K562 (cell line): ENCODE measurements around the gene NFYC. TPM values are rescaled to one million over a fixed set of nuclear protein-coding genes. Genes with fewer than 3 reads are reported as not detected.
A peak's percentile ranks its signal among the peaks of the same experiment; 100 is the strongest.

ENCODE experiments used
- ATAC-seq: fragments of 200-7000 bp; cut with Tn5 transposase; 3 replicates; pipeline ENCODE4 v1.9.1; 2020; ENCODE audit warnings: moderate library complexity
- BruUV-seq: library from RNA; stranded (reverse); fragments of 400-500 nt; replicated peaks from 2 replicates; lab custom pipeline; 2021; lab: Mats Ljungman, UMichigan
- CTCF ChIA-PET: fragments of 300-600 bp; formaldehyde crosslinking; extraction: SDS; loops from one replicate; lab custom pipeline; 2021; ENCODE audit warnings: low intra/inter-chr PET ratio; lab: Yijun Ruan, JAX
- POLR2A ChIA-PET: fragments of 300-600, 350-650 bp; sonication (Branson Sonifier 250); formaldehyde crosslinking; extraction: SDS; loops from one replicate; lab custom pipeline; 2021; ENCODE audit warnings: antibody characterized with exemption, inconsistent platforms; lab: Yijun Ruan, JAX
- DNase-seq, 4 experiments: peaks; one replicate each; pipeline versions ENCODE4 v3.0.0 to v3.0.0-alpha.2; 2011 to 2018; ENCODE audit warnings: low spot score in 3 of 4, mixed read lengths in 3 of 4; ENCODE audit errors: extremely low read depth in 1 of 4
- FAIRE-seq: peaks from 2 replicates; lab custom pipeline; 2011; peaks lifted over from hg19 to GRCh38; lab: Jason Lieb, UNC
- H2AFZ ChIP-seq: 2 replicates; pipeline ENCODE4 v1.6.0; 2011; ENCODE audit warnings: low read depth, low read length, control low read depth, inconsistent platforms
- H3K27ac ChIP-seq: fragments of 200-600 bp; 3 replicates; pipeline ENCODE4 v1.8.0; 2011; ENCODE audit warnings: low read depth, mild to moderate bottlenecking, control low read depth, inconsistent platforms, low read length, moderate library complexity, mixed read lengths; ENCODE audit errors: extremely low read depth
- H3K27me3 ChIP-seq, 2 experiments: fragments of 300-600 bp in 1 of 2; 2 replicates in 1 of 2; 3 replicates in 1 of 2; pipeline versions ENCODE4 v1.6.0 to v1.8.0; 2011; ENCODE audit warnings: inconsistent platforms in 2 of 2, low read length in 2 of 2, mild to moderate bottlenecking in 1 of 2, mixed read lengths in 1 of 2, moderate library complexity in 1 of 2; ENCODE audit not compliant: control insufficient read depth in 2 of 2, insufficient read depth in 2 of 2
- H3K36me3 ChIP-seq: fragments of 300-600 bp; 3 replicates; pipeline ENCODE4 v1.8.0; 2011; ENCODE audit warnings: mild to moderate bottlenecking, low read length, inconsistent platforms; ENCODE audit not compliant: control insufficient read depth, insufficient read depth
- H3K4me1 ChIP-seq, 2 experiments: fragments of 200-600 bp in 1 of 2; replicated peaks in 1 of 2; 2 replicates in 1 of 2; 3 replicates in 1 of 2; pipeline versions ENCODE4 v1.5.1 to v1.8.0; 2011; ENCODE audit warnings: inconsistent platforms in 2 of 2, low read length in 2 of 2, mild to moderate bottlenecking in 1 of 2, mixed read lengths in 1 of 2, moderate library complexity in 1 of 2; ENCODE audit not compliant: control insufficient read depth in 2 of 2, insufficient read depth in 2 of 2
- H3K4me2 ChIP-seq: 2 replicates; pipeline ENCODE4 v1.6.1; 2011; ENCODE audit warnings: low read length, control low read depth, inconsistent platforms, mixed read lengths; ENCODE audit not compliant: insufficient read depth
- H3K4me3 ChIP-seq: fragments of 200-600 bp; sonication (generic), shearing (Covaris generic); 2 replicates; pipeline ENCODE4 v1.5.1; 2016; ENCODE audit warnings: control low read depth, inconsistent platforms
- H3K79me2 ChIP-seq: fragments of 200-600 bp; 3 replicates; pipeline ENCODE4 v1.8.0; 2011; ENCODE audit warnings: low read length, inconsistent platforms; ENCODE audit not compliant: control insufficient read depth, insufficient read depth
- H3K9ac ChIP-seq, 2 experiments: 2 replicates each; pipeline versions ENCODE4 v1.6.0 to v1.6.1; 2011; ENCODE audit warnings: low read depth in 2 of 2, low read length in 2 of 2, control low read depth in 1 of 2, inconsistent platforms in 1 of 2, mild to moderate bottlenecking in 1 of 2, mixed read lengths in 1 of 2; ENCODE audit not compliant: insufficient read depth in 1 of 2
- H3K9me1 ChIP-seq: one replicate; pipeline ENCODE4 v1.6.0; 2011; ENCODE audit warnings: inconsistent platforms, mild to moderate bottlenecking, low read length, moderate library complexity; ENCODE audit not compliant: control insufficient read depth, insufficient read depth
- H3K9me3 ChIP-seq: replicated peaks from 2 replicates; pipeline ENCODE4 v1.5.1; 2011; ENCODE audit warnings: low read depth, low read length, inconsistent platforms; ENCODE audit not compliant: control insufficient read depth, insufficient read depth
- H4K20me1 ChIP-seq: replicated peaks from 2 replicates; pipeline ENCODE4 v1.6.1; 2011; ENCODE audit warnings: low read length, inconsistent platforms, mixed read lengths; ENCODE audit not compliant: control insufficient read depth, insufficient read depth
- BHLHE40 ChIP-seq: IDR thresholded peaks from 2 replicates; pipeline ENCODE4 v1.6.1; 2011; ENCODE audit warnings: low read length, improper control_type of control experiment
- ESRRB ChIP-seq: fragments of 250-450 bp; sonication (Bioruptor Pico); IDR thresholded peaks from 2 replicates; pipeline ENCODE4 v1.5.0; 2020; ENCODE audit warnings: mild to moderate bottlenecking, moderate library complexity, borderline replicate concordance
- HSF4 ChIP-seq: fragments of 250-450 bp; sonication (Bioruptor Pico); IDR thresholded peaks from 2 replicates; pipeline ENCODE4 v2.1.2; 2022; ENCODE audit warnings: mild to moderate bottlenecking, moderate library complexity, borderline replicate concordance
- ZNF311 ChIP-seq: fragments of 250-450 bp; sonication (Bioruptor Pico); IDR thresholded peaks from 2 replicates; pipeline ENCODE4 v1.4.0; 2020; ENCODE audit warnings: mild to moderate bottlenecking, moderate library complexity
- ZSCAN29 ChIP-seq: fragments of 450-650 bp; IDR thresholded peaks from 2 replicates; pipeline ENCODE4 v1.6.1; 2017
- WGBS: fragments of 100-300 bp; shearing (Covaris generic); methylation state at CpG from one replicate; pipeline ENCODE4 v1.1.6; 2016; ENCODE audit warnings: low coverage, mixed read lengths; ENCODE audit not compliant: insufficient coverage; ENCODE audit errors: missing lambda C conversion rate; 5-methylcytosine and 5-hydroxymethylcytosine counted together
- in situ Hi-C: fragments of 300-500 bp; cut with MboI; formaldehyde crosslinking; loops from 4 replicates; pipeline ENCODE4 v1.15.0; 2018; ENCODE audit warnings: inconsistent platforms, mixed read lengths
- intact Hi-C: fragments of 100-400 bp; cut with micrococcal nuclease; formaldehyde crosslinking; loops from 2 replicates; pipeline ENCODE4 v1.14.2; 2022
- polyA plus RNA-seq, 8 experiments: library from polyadenylated mRNA; depleted of rRNA in 4 of 8; stranded (reverse) in 5 of 8; unstranded in 3 of 8; fragments of >200 nt; fragmentation: Nextera tagmentation in 2 of 8; fragmentation: Illumina TruSeq in 1 of 8; extraction: Ambion mirVana in 2 of 8; extraction: Trizol in 1 of 8; gene quantifications; 2 replicates each; pipeline versions ENCODE4 v1.2.1 to v1.2.3, GENCODE V29; 2011 to 2014; ENCODE audit warnings: inconsistent platforms in 1 of 8, missing spikeins in 1 of 8
- total RNA-seq, 7 experiments: library from RNA; depleted of rRNA in 6 of 7; stranded (reverse); fragments of >200 nt in 6 of 7; fragmentation: Illumina TruSeq in 2 of 7; extraction: Trizol in 2 of 7; gene quantifications; 2 replicates each; pipeline versions ENCODE4 v1.2.1 to v1.2.3, GENCODE V29; 2011 to 2021; ENCODE audit warnings: low replicate concordance in 1 of 7
- TF ChIP-seq, protein P1 (sequence below): fragments of 200-800 bp; sonication (Bioruptor generic); IDR thresholded peaks from 2 replicates; pipeline ENCODE4 v1.6.1; 2017; ENCODE audit warnings: missing genetic modification characterization, missing compliant biosample characterization
- TF ChIP-seq, protein P2 (sequence below): sonication (generic); formaldehyde crosslinking; IDR thresholded peaks from 2 replicates; pipeline ENCODE4 v1.9.0; 2022; ENCODE audit warnings: mild to moderate bottlenecking, missing genetic modification reagents

The NFYC gene
- total and polyA plus RNA-seq, 9 of the 15 experiments (the other 6 are each of a cell fraction or from before 2014, with no cell fraction given): 4.8 to 59.8 (median 41.1) TPM

DNA sequence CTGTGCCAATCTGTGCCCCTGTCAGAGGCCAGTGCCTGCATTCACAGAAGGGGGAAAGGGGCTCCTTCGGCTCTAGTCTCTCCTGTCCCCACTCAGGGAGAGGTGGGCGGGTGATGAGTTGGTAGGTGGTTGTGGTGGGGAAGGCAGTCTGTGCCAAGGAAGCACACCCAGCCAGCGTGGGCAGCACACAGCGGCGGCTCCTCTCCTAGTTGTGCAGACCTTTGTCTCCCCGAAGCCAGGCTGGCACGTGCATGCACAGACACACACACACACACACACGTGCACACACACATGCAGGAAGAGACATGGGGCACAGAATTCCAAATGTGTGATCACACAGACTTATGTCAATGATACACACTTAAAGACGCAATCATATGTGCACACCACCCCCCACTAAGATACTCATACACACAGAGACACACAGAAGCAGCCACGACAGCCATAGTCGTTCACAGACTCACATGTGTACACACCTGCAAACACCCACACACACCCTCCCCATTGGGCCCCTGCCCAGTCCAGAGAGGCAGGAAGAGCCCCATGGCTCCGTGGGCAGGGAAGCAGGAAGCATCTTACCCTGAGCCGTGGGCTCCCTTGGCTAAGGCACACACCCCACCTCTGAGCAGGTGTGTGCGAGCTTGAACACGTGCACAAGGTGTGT is 42.4 kb upstream of the NFYC start:
- no peak overlapping the region for H3K27ac ChIP-seq
- no peak for TF ChIP-seq ZSCAN29
- no peak for TF ChIP-seq ZNF311 (CRISPR knock-in tag)
- TF ChIP-seq, protein P1, sequence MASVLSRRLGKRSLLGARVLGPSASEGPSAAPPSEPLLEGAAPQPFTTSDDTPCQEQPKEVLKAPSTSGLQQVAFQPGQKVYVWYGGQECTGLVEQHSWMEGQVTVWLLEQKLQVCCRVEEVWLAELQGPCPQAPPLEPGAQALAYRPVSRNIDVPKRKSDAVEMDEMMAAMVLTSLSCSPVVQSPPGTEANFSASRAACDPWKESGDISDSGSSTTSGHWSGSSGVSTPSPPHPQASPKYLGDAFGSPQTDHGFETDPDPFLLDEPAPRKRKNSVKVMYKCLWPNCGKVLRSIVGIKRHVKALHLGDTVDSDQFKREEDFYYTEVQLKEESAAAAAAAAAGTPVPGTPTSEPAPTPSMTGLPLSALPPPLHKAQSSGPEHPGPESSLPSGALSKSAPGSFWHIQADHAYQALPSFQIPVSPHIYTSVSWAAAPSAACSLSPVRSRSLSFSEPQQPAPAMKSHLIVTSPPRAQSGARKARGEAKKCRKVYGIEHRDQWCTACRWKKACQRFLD (CRISPR knock-in tag): no peak
- TF ChIP-seq, protein P2, sequence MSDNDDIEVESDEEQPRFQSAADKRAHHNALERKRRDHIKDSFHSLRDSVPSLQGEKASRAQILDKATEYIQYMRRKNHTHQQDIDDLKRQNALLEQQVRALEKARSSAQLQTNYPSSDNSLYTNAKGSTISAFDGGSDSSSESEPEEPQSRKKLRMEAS (CRISPR knock-in tag): peak; percentile 19; the same call in 1 of the 2 replicates
- no peak for TF ChIP-seq HSF4 (CRISPR knock-in tag)
- TF ChIP-seq BHLHE40: peak; percentile 58
- TF ChIP-seq ESRRB: no peak
- no peaks in the 10 kb centered on the region for H3K36me3 ChIP-seq
- no peak for ATAC-seq
- no peak overlapping the region for H2AFZ ChIP-seq
- WGBS: 4% methylated on average over 15 of the region's 15 CpGs
- POLR2A ChIA-PET: interaction anchor here (0.8 kb wide), 1 partner anchor 267 kb away, joined by 5 read pairs; no protein-coding TSS in a partner anchor
- intact Hi-C loops (no loop called here), in situ Hi-C loops (no loop called here)
- H3K27me3 ChIP-seq: peaks cover 12 to 41% of the 10 kb centered on the region in 2 experiments; a peak in 4 of 5 replicates
- no peak for FAIRE-seq
- BruUV-seq: no TSS peak
- H3K4me3 ChIP-seq: no peak overlapping the region
- H3K9ac ChIP-seq: peak overlapping the region in 1 of 2 experiments; percentile 49; a peak in 1 of 4 replicates
- no peak for DNase-seq
- H4K20me1 ChIP-seq: peaks cover 22% of the 10 kb centered on the region
- no peak overlapping the region for H3K4me2 ChIP-seq
- H3K9me3 ChIP-seq: no peaks in the 10 kb centered on the region
- CTCF ChIA-PET: no interaction called here
- peaks cover 9% of the 10 kb centered on the region for H3K9me1 ChIP-seq
- no peaks in the 10 kb centered on the region for H3K79me2 ChIP-seq
- H3K4me1 ChIP-seq: peaks cover 15 to 17% of the 10 kb centered on the region in 2 experiments; a peak in 4 of 5 replicates
